H1 (cell line): ENCODE measurements around the gene PARD3. TPM values are rescaled to one million over a fixed set of nuclear protein-coding genes. Genes with fewer than 3 reads are reported as not detected.

Source experiments
- CTCF ChIA-PET: fragments of 300-600 bp; sonication (Branson Sonifier 250); formaldehyde crosslinking; loops from one replicate; lab custom pipeline; 2021; ENCODE audit not compliant: partially characterized antibody; lab: Charles Lee
- POLR2A ChIA-PET: fragments of 300-600 bp; sonication (Branson Sonifier 250); formaldehyde crosslinking; loops from one replicate; lab custom pipeline; 2021; ENCODE audit warnings: inconsistent platforms; ENCODE audit not compliant: partially characterized antibody; lab: Charles Lee
- DNase-seq, 2 experiments: peaks; one replicate each; pipeline versions ENCODE4 v3.0.0 to v3.0.0-alpha.2; 2010 to 2022; ENCODE audit warnings: low spot score in 2 of 2, low read depth in 1 of 2, mixed read lengths in 1 of 2
- FAIRE-seq: peaks from 2 replicates; lab custom pipeline; 2011; peaks lifted over from hg19 to GRCh38; lab: Jason Lieb, UNC
- H2AFZ ChIP-seq: 2 replicates; pipeline ENCODE4 v1.8.1; 2012; ENCODE audit warnings: low read length, inconsistent platforms
- H2AK5ac ChIP-seq: 2 replicates; pipeline ENCODE4 v1.6.1; 2013; ENCODE audit warnings: low read depth, low read length
- H2BK120ac ChIP-seq: replicated peaks from 2 replicates; pipeline ENCODE3; 2013; ENCODE audit warnings: low read depth, low read length, inconsistent platforms
- H2BK12ac ChIP-seq: 2 replicates; pipeline ENCODE4 v1.6.1; 2013; ENCODE audit warnings: low read depth, low read length
- H2BK15ac ChIP-seq: 2 replicates; pipeline ENCODE4 v1.6.1; 2013; ENCODE audit warnings: low read length
- H2BK20ac ChIP-seq: 2 replicates; pipeline ENCODE4 v1.6.1; 2013; ENCODE audit warnings: low read length
- H2BK5ac ChIP-seq: 2 replicates; pipeline ENCODE4 v1.6.1; 2013; ENCODE audit warnings: low read depth, low read length
- H3K14ac ChIP-seq: 2 replicates; pipeline ENCODE4 v1.6.1; 2013; ENCODE audit warnings: inconsistent platforms; ENCODE audit not compliant: insufficient read length
- H3K18ac ChIP-seq: 2 replicates; pipeline ENCODE4 v1.6.1; 2013; ENCODE audit warnings: low read length; ENCODE audit errors: extremely low read depth
- H3K23ac ChIP-seq: 2 replicates; pipeline ENCODE4 v1.6.1; 2013; ENCODE audit warnings: inconsistent platforms; ENCODE audit not compliant: insufficient read length
- H3K23me2 ChIP-seq: 2 replicates; pipeline ENCODE4 v1.6.1; 2013; ENCODE audit warnings: low read depth, low read length
- H3K27ac ChIP-seq: 2 replicates; pipeline ENCODE4 v1.6.1; 2011; ENCODE audit warnings: low read depth, low read length, inconsistent platforms
- H3K27me3 ChIP-seq, 4 experiments: replicated peaks in 1 of 4; 1 replicate in 1 of 4; 2 replicates in 3 of 4; pipeline versions ENCODE4 v1.6.1 to v1.8.1; 2011 to 2013; ENCODE audit warnings: low read length in 3 of 4, mild to moderate bottlenecking in 3 of 4, inconsistent platforms in 2 of 4, mixed read lengths in 2 of 4, moderate library complexity in 1 of 4; ENCODE audit not compliant: control insufficient read depth in 3 of 4, insufficient read depth in 3 of 4; ENCODE audit errors: extremely low read depth in 1 of 4
- H3K36me3 ChIP-seq, 4 experiments: 2 replicates each; pipeline versions ENCODE4 v1.6.1 to v1.8.1; 2011 to 2013; ENCODE audit warnings: mild to moderate bottlenecking in 4 of 4, low read length in 3 of 4, moderate library complexity in 2 of 4, control low read depth in 1 of 4, inconsistent platforms in 1 of 4; ENCODE audit not compliant: insufficient read depth in 4 of 4, control insufficient read depth in 2 of 4
- H3K4ac ChIP-seq: replicated peaks from 2 replicates; pipeline ENCODE3; 2013; ENCODE audit warnings: low read length, low read depth, mixed read lengths, inconsistent platforms; ENCODE audit not compliant: insufficient read length
- H3K4me1 ChIP-seq, 4 experiments: replicated peaks in 1 of 4; 1 replicate in 1 of 4; 2 replicates in 3 of 4; pipeline versions ENCODE4 v1.6.1 to v1.8.1; 2011 to 2013; ENCODE audit warnings: low read length in 3 of 4, inconsistent platforms in 2 of 4, mixed read lengths in 1 of 4; ENCODE audit not compliant: insufficient read depth in 4 of 4, control insufficient read depth in 3 of 4
- H3K4me2 ChIP-seq, 2 experiments: 2 replicates each; pipeline versions ENCODE4 v1.6.1 to v1.8.1; 2011 to 2013; ENCODE audit warnings: low read depth in 2 of 2, low read length in 2 of 2, control low read depth in 1 of 2, inconsistent platforms in 1 of 2, mild to moderate bottlenecking in 1 of 2; ENCODE audit not compliant: insufficient read depth in 1 of 2
- H3K4me3 ChIP-seq, 4 experiments: fragments of 200-600, 300-600 bp in 1 of 4; sonication (generic), shearing (Covaris generic), sonication (Bioruptor Twin) in 1 of 4; 2 replicates each; pipeline versions ENCODE4 v1.5.1 to v1.8.1; 2011 to 2016; ENCODE audit warnings: low read length in 4 of 4, low read depth in 3 of 4, control low read depth in 2 of 4, inconsistent platforms in 2 of 4, mild to moderate bottlenecking in 2 of 4, mixed read lengths in 1 of 4, moderate library complexity in 1 of 4; ENCODE audit not compliant: insufficient read depth in 2 of 4; ENCODE audit errors: extremely low read depth in 1 of 4
- H3K56ac ChIP-seq: replicated peaks from 2 replicates; pipeline ENCODE3; 2013; ENCODE audit warnings: low read depth, mild to moderate bottlenecking, mixed read lengths, low read length, inconsistent platforms; ENCODE audit not compliant: insufficient read length
- H3K79me1 ChIP-seq: 2 replicates; pipeline ENCODE4 v1.6.1; 2013; ENCODE audit warnings: low read depth, low read length, control low read depth
- H3K79me2 ChIP-seq, 2 experiments: 2 replicates each; pipeline versions ENCODE4 v1.6.1 to v1.8.1; 2012 to 2013; ENCODE audit warnings: low read length in 2 of 2, mild to moderate bottlenecking in 2 of 2, inconsistent platforms in 1 of 2; ENCODE audit not compliant: insufficient read depth in 2 of 2, control insufficient read depth in 1 of 2
- H3K9ac ChIP-seq, 4 experiments: replicated peaks in 1 of 4; 1 replicate in 1 of 4; 2 replicates in 3 of 4; pipeline versions ENCODE4 v1.6.1 to v1.8.1; 2011 to 2013; ENCODE audit warnings: low read depth in 3 of 4, low read length in 3 of 4, control low read depth in 2 of 4, mild to moderate bottlenecking in 2 of 4, moderate library complexity in 2 of 4, inconsistent platforms in 1 of 4; ENCODE audit errors: extremely low read depth in 1 of 4
- H3K9me3 ChIP-seq, 2 experiments: 2 replicates each; pipeline versions ENCODE4 v1.6.1 to v1.8.1; 2012 to 2013; ENCODE audit warnings: mild to moderate bottlenecking in 2 of 2, moderate library complexity in 2 of 2, control low read depth in 1 of 2, inconsistent platforms in 1 of 2, low read depth in 1 of 2, low read length in 1 of 2, mixed read lengths in 1 of 2; ENCODE audit not compliant: insufficient read depth in 2 of 2
- H4K20me1 ChIP-seq, 2 experiments: replicated peaks in 1 of 2; 2 replicates each; pipeline versions ENCODE3 to v1.8.1; 2011 to 2013; ENCODE audit warnings: inconsistent platforms in 2 of 2, low read length in 2 of 2, mild to moderate bottlenecking in 1 of 2; ENCODE audit not compliant: insufficient read depth in 2 of 2, control insufficient read depth in 1 of 2
- H4K5ac ChIP-seq: 2 replicates; pipeline ENCODE4 v1.6.1; 2013; ENCODE audit warnings: low read length, low read depth, mixed read lengths, inconsistent platforms; ENCODE audit not compliant: insufficient read length
- H4K8ac ChIP-seq: 2 replicates; pipeline ENCODE4 v1.8.0; 2013; ENCODE audit warnings: mild to moderate bottlenecking, moderate library complexity, low read length, inconsistent platforms; ENCODE audit not compliant: insufficient read depth; ENCODE audit errors: extremely low read depth
- H4K91ac ChIP-seq: replicated peaks from 2 replicates; pipeline ENCODE3; 2013; ENCODE audit warnings: low read length, mixed read lengths, inconsistent platforms; ENCODE audit not compliant: insufficient read length
- CTBP2 ChIP-seq: IDR thresholded peaks from 2 replicates; pipeline ENCODE4 v1.7.0; 2011; ENCODE audit warnings: borderline replicate concordance, mild to moderate bottlenecking, moderate library complexity, mixed read lengths, low read length; ENCODE audit not compliant: insufficient read depth, insufficient read length
- FOSL1 ChIP-seq: IDR thresholded peaks from 2 replicates; pipeline ENCODE4 v1.6.1; 2011; ENCODE audit warnings: mild to moderate bottlenecking, low read depth, low read length, moderate library complexity; ENCODE audit not compliant: insufficient read depth
- GABPA ChIP-seq: IDR thresholded peaks from 2 replicates; pipeline ENCODE4 v1.6.1; 2011; ENCODE audit warnings: mild to moderate bottlenecking, low read length, moderate library complexity, borderline replicate concordance; ENCODE audit not compliant: insufficient read depth
- KDM5A ChIP-seq: fragments of 200-600 bp; IDR thresholded peaks from 2 replicates; pipeline ENCODE4 v1.7.1; 2012; ENCODE audit warnings: mild to moderate bottlenecking, low read length, inconsistent platforms, mixed read lengths
- MAFK ChIP-seq: IDR thresholded peaks from 2 replicates; pipeline ENCODE4 v1.6.1; 2012; ENCODE audit warnings: low read depth, mild to moderate bottlenecking, improper control_type of control experiment, low read length
- RXRA ChIP-seq: IDR thresholded peaks from 2 replicates; pipeline ENCODE4 v1.6.1; 2011; ENCODE audit warnings: low read depth, mild to moderate bottlenecking, low read length, moderate library complexity; ENCODE audit not compliant: insufficient read depth
- SAP30 ChIP-seq: fragments of 300-600 bp; sonication (generic); IDR thresholded peaks from 2 replicates; pipeline ENCODE4 v1.7.1; 2012; ENCODE audit warnings: low read length, moderate library complexity, mild to moderate bottlenecking, inconsistent platforms; ENCODE audit not compliant: insufficient read depth, insufficient replicate concordance
- SIX5 ChIP-seq: IDR thresholded peaks from 2 replicates; pipeline ENCODE4 v1.6.1; 2011; ENCODE audit warnings: mild to moderate bottlenecking, low read depth, low read length
- SP4 ChIP-seq: IDR thresholded peaks from 2 replicates; pipeline ENCODE4 v1.6.1; 2012; ENCODE audit warnings: low read length, inconsistent platforms
- SUZ12 ChIP-seq: fragments of 200-600 bp; sonication (generic); IDR thresholded peaks from 2 replicates; pipeline ENCODE4 v1.6.1; 2012; ENCODE audit warnings: mild to moderate bottlenecking, inconsistent platforms, low read length, moderate library complexity, mixed read lengths
- WGBS, 2 experiments: shearing (Covaris generic) in 1 of 2; methylation state at CpG; one replicate each; pipeline versions ENCODE4 v1.1.6 to v1.1.7; 2013 to 2015; ENCODE audit warnings: low lambda C conversion rate in 2 of 2, mixed read lengths in 2 of 2, inconsistent platforms in 1 of 2, low coverage in 1 of 2, missing lambda C conversion rate in 1 of 2; ENCODE audit not compliant: insufficient replicate concordance in 2 of 2, insufficient coverage in 1 of 2, insufficient read length in 1 of 2; ENCODE audit errors: extremely low coverage in 1 of 2, missing lambda C conversion rate in 1 of 2; 5-methylcytosine and 5-hydroxymethylcytosine counted together
- polyA plus RNA-seq, 7 experiments: library from polyadenylated mRNA; depleted of rRNA in 3 of 7; stranded (reverse) in 5 of 7; unstranded in 2 of 7; fragments of >200 nt in 5 of 7; fragments of 200-250 nt in 2 of 7; gene quantifications; 1 replicate in 5 of 7; 2 replicates in 1 of 7; 4 replicates in 1 of 7; pipeline versions ENCODE4 v1.2.1 to v1.2.3, GENCODE V29; 2011 to 2013; ENCODE audit warnings: missing spikeins in 2 of 7, mixed read lengths in 2 of 7
- total RNA-seq: library from RNA; stranded (reverse); fragmentation: NEBNext Ultra II Directional; extraction: Animal tissue kit (Norgen Biotek cat#: 25700); gene quantifications from 2 replicates; pipeline ENCODE4 v1.2.1, GENCODE V29; 2021
- TF ChIP-seq, protein P1 (sequence below): IDR thresholded peaks from 2 replicates; pipeline ENCODE4 v1.6.1; 2011; ENCODE audit warnings: low read depth, mild to moderate bottlenecking, low read length; ENCODE audit not compliant: insufficient read depth

The PARD3 gene
- total and polyA plus RNA-seq, 2 of the 8 experiments (the other 6 are each of a cell fraction or from before 2014, with no cell fraction given): 19.7 to 49.1 TPM

DNA sequence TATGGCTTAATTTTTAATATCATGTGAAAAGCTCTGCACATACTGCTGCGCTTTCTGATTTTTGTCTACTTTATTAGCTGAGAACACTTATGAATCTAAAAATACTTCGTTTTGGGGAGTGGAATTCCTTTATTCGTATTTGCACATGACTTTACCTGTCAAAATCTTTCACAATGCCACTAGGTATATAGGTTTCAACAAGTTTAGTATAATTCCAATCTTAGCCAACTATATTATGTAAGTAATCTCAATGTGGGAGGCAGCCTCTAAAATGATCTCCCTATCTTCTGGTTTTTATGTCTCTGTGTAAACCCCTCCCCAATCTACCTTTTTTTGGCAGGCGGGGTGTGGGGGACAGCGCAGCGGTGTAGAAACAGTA lies 55.3 kb downstream of the PARD3 start:
- Histone ChIP-seq H3K27me3 (no peaks in the 10 kb centered on the region), H2AFZ (no peak overlapping the region), H3K79me1 (peaks cover 7% of the 10 kb centered on the region), H3K9me3 (no peaks in the 10 kb centered on the region), H4K91ac (no peak overlapping the region), H4K20me1 (peaks cover 2 to 3% of the 10 kb centered on the region in 2 experiments), H3K79me2 (peaks cover 4 to 94% of the 10 kb centered on the region in 2 experiments; a peak in 3 of 4 replicates), H3K4me2 (no peak overlapping the region), H3K23ac (no peak overlapping the region), H3K23me2 (no peaks in the 10 kb centered on the region), H2AK5ac (no peak overlapping the region), H2BK15ac (no peak overlapping the region), H2BK120ac (no peak overlapping the region), H4K8ac (no peak overlapping the region), H2BK12ac (no peak overlapping the region), H3K4me3 (no peak overlapping the region), H3K56ac (no peak overlapping the region), H3K18ac (no peak overlapping the region), H3K27ac (no peak overlapping the region), H3K9ac (no peak overlapping the region), H3K36me3 (no peaks in the 10 kb centered on the region), H3K14ac (no peak overlapping the region), H3K4ac (no peak overlapping the region), H2BK5ac (no peak overlapping the region), H4K5ac (no peak overlapping the region), H2BK20ac (no peak overlapping the region), H3K4me1 (peaks cover 0 to 6% (median 0%) of the 10 kb centered on the region in 4 experiments; a peak in 1 of 7 replicates)
- 82% methylated on average over 6 of the region's 6 CpGs; no CpG with 5 or more reads in 1 of the 2 experiments for WGBS, 2 experiments
- FAIRE-seq (no peak), DNase-seq (no peak)
- TF ChIP-seq CTBP2 (no peak), RXRA (no peak), SP4 (no peak), FOSL1 (no peak), SIX5 (no peak), SUZ12 (no peak), KDM5A (no peak), GABPA (no peak), MAFK (no peak), SAP30 (no peak)
- TF ChIP-seq, protein P1, sequence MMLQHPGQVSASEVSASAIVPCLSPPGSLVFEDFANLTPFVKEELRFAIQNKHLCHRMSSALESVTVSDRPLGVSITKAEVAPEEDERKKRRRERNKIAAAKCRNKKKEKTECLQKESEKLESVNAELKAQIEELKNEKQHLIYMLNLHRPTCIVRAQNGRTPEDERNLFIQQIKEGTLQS: no peak
- ChIA-PET POLR2A (no interaction called here), CTCF (interaction anchor here (1.1 kb wide), 1 partner anchor 27 kb away, joined by 5 read pairs; no protein-coding TSS in a partner anchor)
